Transverse colon (tissue), 3 donors: ENCODE data around the gene BLM.

Source experiments
- EP300 ChIP-seq: sonication (generic); formaldehyde crosslinking; IDR thresholded peaks from one replicate; pipeline ENCODE4 v1.6.1; 2017; ENCODE audit warnings: antibody characterized with exemption, low read depth
- POLR2A ChIP-seq: fragments of 450-650 bp; IDR thresholded peaks from one replicate; pipeline ENCODE4 v1.6.1; 2016; ENCODE audit warnings: antibody characterized with exemption, mild to moderate bottlenecking, moderate library complexity
- TF ChIP-seq, protein P1 (sequence below), 5 experiments: fragments of 200-600 bp in 3 of 5; fragments of 450-650 bp in 2 of 5; sonication (generic) in 3 of 5; IDR thresholded peaks; 1 replicate in 2 of 5; 2 replicates in 3 of 5; pipeline ENCODE4 v1.5.1; 2016 to 2017; ENCODE audit warnings: antibody characterized with exemption in 5 of 5, inconsistent platforms in 3 of 5, mild to moderate bottlenecking in 2 of 5, moderate library complexity in 1 of 5

DNA sequence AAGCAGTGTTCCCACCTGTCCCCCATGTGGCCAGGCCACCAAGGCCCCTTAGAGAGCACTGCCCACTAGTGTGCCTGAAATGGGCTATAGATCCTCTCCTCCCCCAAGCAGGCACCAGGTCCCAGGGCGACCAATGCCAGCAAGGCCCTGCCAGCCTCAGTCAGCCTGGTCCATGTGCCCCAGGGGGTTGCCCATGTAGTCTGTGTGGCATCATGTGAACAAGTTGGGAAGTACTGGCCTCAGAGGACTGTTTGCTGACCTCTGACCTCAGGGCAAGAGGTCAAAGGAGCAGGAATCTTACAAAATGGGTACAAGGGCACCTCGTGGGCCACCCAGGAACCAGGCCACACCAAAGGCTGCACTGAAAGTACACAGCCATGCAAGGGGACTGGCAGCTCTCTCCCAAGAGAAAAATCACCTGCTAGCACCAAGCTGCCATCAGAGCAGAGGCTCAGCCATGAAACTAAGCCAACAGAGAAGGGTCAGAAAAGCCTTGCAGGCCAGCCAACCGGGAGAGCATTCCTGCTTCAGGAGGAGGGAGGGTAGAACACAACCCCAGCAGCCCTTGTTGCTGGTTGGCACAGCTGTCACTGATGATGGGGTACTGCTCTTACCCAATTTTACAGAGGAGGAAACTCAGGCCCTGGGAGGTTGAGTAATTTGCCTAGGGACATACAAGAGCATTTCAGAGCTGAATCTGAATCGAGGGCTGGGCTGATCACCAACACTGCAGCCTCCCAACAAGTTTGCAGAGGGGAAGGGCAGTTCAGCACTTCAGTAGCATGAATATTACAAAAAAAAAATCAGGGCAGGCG is 146.0 kb downstream of the BLM start:
- TF ChIP-seq, protein P1, sequence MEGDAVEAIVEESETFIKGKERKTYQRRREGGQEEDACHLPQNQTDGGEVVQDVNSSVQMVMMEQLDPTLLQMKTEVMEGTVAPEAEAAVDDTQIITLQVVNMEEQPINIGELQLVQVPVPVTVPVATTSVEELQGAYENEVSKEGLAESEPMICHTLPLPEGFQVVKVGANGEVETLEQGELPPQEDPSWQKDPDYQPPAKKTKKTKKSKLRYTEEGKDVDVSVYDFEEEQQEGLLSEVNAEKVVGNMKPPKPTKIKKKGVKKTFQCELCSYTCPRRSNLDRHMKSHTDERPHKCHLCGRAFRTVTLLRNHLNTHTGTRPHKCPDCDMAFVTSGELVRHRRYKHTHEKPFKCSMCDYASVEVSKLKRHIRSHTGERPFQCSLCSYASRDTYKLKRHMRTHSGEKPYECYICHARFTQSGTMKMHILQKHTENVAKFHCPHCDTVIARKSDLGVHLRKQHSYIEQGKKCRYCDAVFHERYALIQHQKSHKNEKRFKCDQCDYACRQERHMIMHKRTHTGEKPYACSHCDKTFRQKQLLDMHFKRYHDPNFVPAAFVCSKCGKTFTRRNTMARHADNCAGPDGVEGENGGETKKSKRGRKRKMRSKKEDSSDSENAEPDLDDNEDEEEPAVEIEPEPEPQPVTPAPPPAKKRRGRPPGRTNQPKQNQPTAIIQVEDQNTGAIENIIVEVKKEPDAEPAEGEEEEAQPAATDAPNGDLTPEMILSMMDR (IDR thresholded peaks at IDR 0.05), result no peak
- TF ChIP-seq POLR2A (no peak), EP300 (no peak)
